Dedifferentiated amniotic fluid mesenchymal stem cell (primary cell): ENCODE results near the gene RAB39A.
"Not testable (repeated sequence)": the region's sequence is repeated elsewhere in the genome, so short reads cannot be mapped to it uniquely, and the experiment has no call there.

Experiments
- DNase-seq: peaks from one replicate; pipeline ENCODE4 v3.0.0-alpha.2; 2016; ENCODE audit errors: extremely low spot score

Gene RAB39A

GRCh38 chr11:107928046-107928766, at the start of gene RAB39A:
TSS of gene RAB39A (plus strand) at chr11:107928448. CDS start at chr11:107928569, 121 bp downstream.
- DNase-seq, result peak; percentile 27

- not testable (repeated sequence) for DNase-seq
These were observed 46.8 kb upstream of the RAB39A start for GRCh38 chr11:107881471-107881870.

- DNase-seq, result no peak
These were observed 46.0 kb upstream of the RAB39A start for GRCh38 chr11:107882095-107882820.

GRCh38 chr11:107898270-107898669, 30.0 kb upstream of the RAB39A start:
- no peak for DNase-seq

- no peak for DNase-seq
These were observed 20.0 kb upstream of the RAB39A start for GRCh38 chr11:107908211-107908610.

GRCh38 chr11:107912415-107912814, 15.8 kb upstream of the RAB39A start:
- not testable (repeated sequence) for DNase-seq

- no peak for DNase-seq
These were observed 13.0 kb upstream of the RAB39A start for GRCh38 chr11:107915229-107915628.

- no peak for DNase-seq
These were observed 11.5 kb upstream of the RAB39A start for GRCh38 chr11:107916671-107917241.

- DNase-seq, result no peak
These were observed 6.3 kb upstream of the RAB39A start for GRCh38 chr11:107921997-107922396.

- not testable (repeated sequence) for DNase-seq
These were observed 4.7 kb upstream of the RAB39A start for GRCh38 chr11:107923519-107923918.

GRCh38 chr11:107924306-107924705, 3.9 kb upstream of the RAB39A start:
- no peak for DNase-seq

GRCh38 chr11:107927559-107927958, 689 bp upstream of the RAB39A start:
- no peak for DNase-seq

- DNase-seq, result no peak
These were observed 689 bp downstream of the RAB39A start for GRCh38 chr11:107928767-107929507.

GRCh38 chr11:107929611-107930200, 1.5 kb downstream of the RAB39A start:
- no peak for DNase-seq

GRCh38 chr11:107931206-107931605, 3.0 kb downstream of the RAB39A start:
- DNase-seq, result no peak

- no peak for DNase-seq
These were observed 19.7 kb downstream of the RAB39A start for GRCh38 chr11:107947904-107948303.

- DNase-seq, result not testable (repeated sequence)
These were observed 20.1 kb downstream of the RAB39A start for GRCh38 chr11:107948328-107948727.

GRCh38 chr11:107951155-107951554, 22.9 kb downstream of the RAB39A start:
- DNase-seq, result no peak

- no peak for DNase-seq
These were observed 25.2 kb downstream of the RAB39A start for GRCh38 chr11:107953446-107953845.

- DNase-seq, result no peak
These were observed 28.3 kb downstream of the RAB39A start for GRCh38 chr11:107956543-107956942.

- peak; percentile 36 for DNase-seq
These were observed 28.9 kb downstream of the RAB39A start for GRCh38 chr11:107957109-107957588.

GRCh38 chr11:107961480-107961879, 33.2 kb downstream of the RAB39A start:
- no peak for DNase-seq
